Measurements from ENCODE around the gene PACRG.

- TF ChIP-seq POLR2A (IDR thresholded peaks at IDR 0.05) = no peak
- TF ChIP-seq, protein P1, sequence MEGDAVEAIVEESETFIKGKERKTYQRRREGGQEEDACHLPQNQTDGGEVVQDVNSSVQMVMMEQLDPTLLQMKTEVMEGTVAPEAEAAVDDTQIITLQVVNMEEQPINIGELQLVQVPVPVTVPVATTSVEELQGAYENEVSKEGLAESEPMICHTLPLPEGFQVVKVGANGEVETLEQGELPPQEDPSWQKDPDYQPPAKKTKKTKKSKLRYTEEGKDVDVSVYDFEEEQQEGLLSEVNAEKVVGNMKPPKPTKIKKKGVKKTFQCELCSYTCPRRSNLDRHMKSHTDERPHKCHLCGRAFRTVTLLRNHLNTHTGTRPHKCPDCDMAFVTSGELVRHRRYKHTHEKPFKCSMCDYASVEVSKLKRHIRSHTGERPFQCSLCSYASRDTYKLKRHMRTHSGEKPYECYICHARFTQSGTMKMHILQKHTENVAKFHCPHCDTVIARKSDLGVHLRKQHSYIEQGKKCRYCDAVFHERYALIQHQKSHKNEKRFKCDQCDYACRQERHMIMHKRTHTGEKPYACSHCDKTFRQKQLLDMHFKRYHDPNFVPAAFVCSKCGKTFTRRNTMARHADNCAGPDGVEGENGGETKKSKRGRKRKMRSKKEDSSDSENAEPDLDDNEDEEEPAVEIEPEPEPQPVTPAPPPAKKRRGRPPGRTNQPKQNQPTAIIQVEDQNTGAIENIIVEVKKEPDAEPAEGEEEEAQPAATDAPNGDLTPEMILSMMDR (IDR thresholded peaks at IDR 0.05) = no peak
- TF ChIP-seq EP300 (IDR thresholded peaks at IDR 0.05) = no peak
These were observed 423 bp downstream of the PACRG start for GRCh38 chr6:162728197-162728596.

Data from ovary (tissue), 3 donors.